ENCODE measurements around the gene PTPRD.

The PTPRD gene

DNA sequence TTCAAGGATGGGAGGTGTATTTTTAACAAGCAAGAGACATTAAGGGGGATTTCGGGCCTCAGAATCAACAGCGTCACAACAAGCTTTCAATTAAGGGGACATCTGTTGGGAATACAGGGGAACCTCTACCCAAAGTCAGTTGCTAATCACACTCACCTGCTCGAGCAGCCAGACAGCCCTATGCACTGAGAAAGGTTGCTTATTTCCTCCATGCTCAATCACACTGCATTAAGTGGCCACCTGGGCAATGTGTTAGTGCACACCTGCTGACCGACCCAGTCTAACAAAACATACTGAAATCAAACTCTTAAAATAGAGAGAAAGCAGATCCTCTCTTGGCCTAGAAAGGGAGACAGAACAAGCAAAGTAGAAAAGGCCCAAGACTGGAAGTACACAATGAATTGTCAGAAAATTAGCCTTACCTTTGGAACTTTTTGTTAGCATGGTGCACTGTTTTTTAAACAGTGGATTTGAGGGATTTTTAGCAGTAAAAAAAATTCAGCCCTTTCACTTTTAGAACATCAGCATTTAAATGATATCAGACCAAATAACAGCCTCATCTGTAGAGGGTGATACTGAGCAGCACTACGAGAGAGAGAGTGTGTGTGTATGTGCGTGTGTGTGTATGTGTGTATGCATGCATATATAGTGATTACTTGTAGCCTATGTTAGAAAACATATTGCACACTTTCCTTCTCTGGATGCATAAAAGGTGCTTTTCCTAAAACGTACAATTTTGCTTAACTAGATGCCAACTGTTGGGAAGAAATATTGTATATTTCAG is 1694.7 kb downstream of the PTPRD start:
- H2AFZ ChIP-seq (ENCODE audit: low read depth), result no peak overlapping the region

DNA sequence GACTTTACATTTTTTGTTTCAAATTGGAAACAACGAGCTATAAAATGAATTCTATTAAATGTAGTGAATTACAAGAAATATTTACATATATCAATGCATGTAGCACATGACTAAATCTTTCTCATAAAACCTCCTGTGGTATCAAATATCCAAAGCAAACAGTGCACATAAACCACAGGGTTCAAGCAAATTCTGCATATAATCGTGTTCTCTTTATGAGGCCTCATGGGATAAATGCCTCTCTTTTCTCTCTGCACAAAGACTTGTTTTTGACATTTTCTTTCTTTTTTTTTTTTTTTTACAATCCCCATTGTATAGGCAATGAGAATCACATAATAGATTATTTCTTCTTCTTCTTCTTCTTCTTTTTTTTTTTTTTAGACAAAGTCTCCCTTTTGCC is 1696.0 kb downstream of the PTPRD start:
- H4K20me1 ChIP-seq (ENCODE audit: insufficient read depth), result no peaks in the 10 kb centered on the region
- H3K36me3 ChIP-seq (ENCODE audit: insufficient read depth), result no peaks in the 10 kb centered on the region
- no peak overlapping the region for H3K4me3 ChIP-seq (IDR thresholded peaks at IDR 0.05; ENCODE audit: insufficient read depth, low read depth, low read length)
- no peaks in the 10 kb centered on the region for H3K4me1 ChIP-seq (ENCODE audit: low read depth, poor library complexity, severe bottlenecking)
- H3K27me3 ChIP-seq (ENCODE audit: insufficient read depth, low read depth), result no peaks in the 10 kb centered on the region
- TF ChIP-seq, protein P1, sequence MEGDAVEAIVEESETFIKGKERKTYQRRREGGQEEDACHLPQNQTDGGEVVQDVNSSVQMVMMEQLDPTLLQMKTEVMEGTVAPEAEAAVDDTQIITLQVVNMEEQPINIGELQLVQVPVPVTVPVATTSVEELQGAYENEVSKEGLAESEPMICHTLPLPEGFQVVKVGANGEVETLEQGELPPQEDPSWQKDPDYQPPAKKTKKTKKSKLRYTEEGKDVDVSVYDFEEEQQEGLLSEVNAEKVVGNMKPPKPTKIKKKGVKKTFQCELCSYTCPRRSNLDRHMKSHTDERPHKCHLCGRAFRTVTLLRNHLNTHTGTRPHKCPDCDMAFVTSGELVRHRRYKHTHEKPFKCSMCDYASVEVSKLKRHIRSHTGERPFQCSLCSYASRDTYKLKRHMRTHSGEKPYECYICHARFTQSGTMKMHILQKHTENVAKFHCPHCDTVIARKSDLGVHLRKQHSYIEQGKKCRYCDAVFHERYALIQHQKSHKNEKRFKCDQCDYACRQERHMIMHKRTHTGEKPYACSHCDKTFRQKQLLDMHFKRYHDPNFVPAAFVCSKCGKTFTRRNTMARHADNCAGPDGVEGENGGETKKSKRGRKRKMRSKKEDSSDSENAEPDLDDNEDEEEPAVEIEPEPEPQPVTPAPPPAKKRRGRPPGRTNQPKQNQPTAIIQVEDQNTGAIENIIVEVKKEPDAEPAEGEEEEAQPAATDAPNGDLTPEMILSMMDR (conservative IDR thresholded peaks at IDR 0.05; ENCODE audit: low read depth, low read length), result no peak
- H3K27ac ChIP-seq, result no peak overlapping the region
- H3K9ac ChIP-seq, result no peak overlapping the region
- no peak overlapping the region for H3K4me2 ChIP-seq
- H3K79me2 ChIP-seq (ENCODE audit: insufficient read depth, low read depth), result no peaks in the 10 kb centered on the region
- H2AFZ ChIP-seq (ENCODE audit: low read depth), result no peak overlapping the region

More for the DNA sequence above, 1694.7 kb downstream of the PTPRD start:
- H3K79me2 ChIP-seq (ENCODE audit: insufficient read depth, low read depth), result no peaks in the 10 kb centered on the region
- no peak overlapping the region for H3K4me2 ChIP-seq
- no peaks in the 10 kb centered on the region for H3K27me3 ChIP-seq (ENCODE audit: insufficient read depth, low read depth)
- no peak overlapping the region for H3K4me3 ChIP-seq (IDR thresholded peaks at IDR 0.05; ENCODE audit: insufficient read depth, low read depth, low read length)
- no peaks in the 10 kb centered on the region for H3K36me3 ChIP-seq (ENCODE audit: insufficient read depth)
- no peaks in the 10 kb centered on the region for H4K20me1 ChIP-seq (ENCODE audit: insufficient read depth)
- TF ChIP-seq, protein P1 (conservative IDR thresholded peaks at IDR 0.05; ENCODE audit: low read depth, low read length), result no peak
- no peak overlapping the region for H3K9ac ChIP-seq
- H3K4me1 ChIP-seq (ENCODE audit: low read depth, poor library complexity, severe bottlenecking), result no peaks in the 10 kb centered on the region
- H3K27ac ChIP-seq, result no peak overlapping the region

GRCh38 chr9:8907868-8908267 is 1704.9 kb downstream of the PTPRD start:
- Histone ChIP-seq H3K4me1 (ENCODE audit: low read depth, poor library complexity, severe bottlenecking) (no peaks in the 10 kb centered on the region), H3K4me3 (IDR thresholded peaks at IDR 0.05; ENCODE audit: insufficient read depth, low read depth, low read length) (no peak overlapping the region), H3K27me3 (ENCODE audit: insufficient read depth, low read depth) (no peaks in the 10 kb centered on the region), H3K9ac (no peak overlapping the region), H3K4me2 (no peak overlapping the region), H3K36me3 (ENCODE audit: insufficient read depth) (no peaks in the 10 kb centered on the region), H3K79me2 (ENCODE audit: insufficient read depth, low read depth) (no peaks in the 10 kb centered on the region), H4K20me1 (ENCODE audit: insufficient read depth) (no peaks in the 10 kb centered on the region), H3K27ac (no peak overlapping the region), H2AFZ (ENCODE audit: low read depth) (no peak overlapping the region)
- TF ChIP-seq, protein P1 (conservative IDR thresholded peaks at IDR 0.05; ENCODE audit: low read depth, low read length), result no peak

- no peaks in the 10 kb centered on the region for H3K27me3 ChIP-seq (ENCODE audit: insufficient read depth, low read depth)
- no peak overlapping the region for H2AFZ ChIP-seq (ENCODE audit: low read depth)
- no peak overlapping the region for H3K27ac ChIP-seq
- H4K20me1 ChIP-seq (ENCODE audit: insufficient read depth), result no peaks in the 10 kb centered on the region
- H3K9ac ChIP-seq, result no peak overlapping the region
- TF ChIP-seq, protein P1 (conservative IDR thresholded peaks at IDR 0.05; ENCODE audit: low read depth, low read length), result no peak
- no peaks in the 10 kb centered on the region for H3K79me2 ChIP-seq (ENCODE audit: insufficient read depth, low read depth)
- no peaks in the 10 kb centered on the region for H3K36me3 ChIP-seq (ENCODE audit: insufficient read depth)
- no peaks in the 10 kb centered on the region for H3K4me1 ChIP-seq (ENCODE audit: low read depth, poor library complexity, severe bottlenecking)
- H3K4me3 ChIP-seq (IDR thresholded peaks at IDR 0.05; ENCODE audit: insufficient read depth, low read depth, low read length), result no peak overlapping the region
- H3K4me2 ChIP-seq, result no peak overlapping the region
Observed at GRCh38 chr9:8905731-8906130, 1707.1 kb downstream of the PTPRD start.

All from KMS-11 (cell line).